HCT116 (cell line): Measurements from ENCODE around the gene CTCF.

Experiments used
- EZH2 ChIP-seq: fragments of 200-600 bp; sonication (generic); IDR thresholded peaks from 2 replicates; pipeline ENCODE4 v1.6.1; 2017; ENCODE audit warnings: antibody characterized with exemption, mixed run types
- POLR2A ChIP-seq: IDR thresholded peaks from 2 replicates; pipeline ENCODE4 v1.7.0; 2011; ENCODE audit warnings: borderline replicate concordance; ENCODE audit not compliant: insufficient read depth, insufficient read length; ENCODE audit errors: extremely low read depth
- POLR2AphosphoS5 ChIP-seq: IDR thresholded peaks from 2 replicates; pipeline ENCODE4 v1.6.1; 2011; ENCODE audit warnings: mild to moderate bottlenecking, low read depth, low read length, moderate library complexity
- RAD21 ChIP-seq: IDR thresholded peaks from 2 replicates; pipeline ENCODE4 v1.6.1; 2012; ENCODE audit warnings: low read depth, mild to moderate bottlenecking
- TCF7L2 ChIP-seq: IDR thresholded peaks from 2 replicates; pipeline ENCODE4 v1.7.0; 2011; ENCODE audit warnings: borderline replicate concordance, inconsistent platforms; ENCODE audit not compliant: insufficient read depth, insufficient read length; ENCODE audit errors: extremely low read depth
- YY1 ChIP-seq: IDR thresholded peaks from 2 replicates; pipeline ENCODE4 v1.6.1; 2011; ENCODE audit warnings: low read length, low read depth, moderate library complexity, mild to moderate bottlenecking; ENCODE audit not compliant: insufficient replicate concordance; ENCODE audit errors: extremely low read depth
- TF ChIP-seq, protein P1 (sequence below), 3 experiments: fragments of 200-600 bp in 1 of 3; sonication (generic) in 1 of 3; IDR thresholded peaks in 2 of 3; conservative IDR thresholded peaks in 1 of 3; 2 replicates each; pipeline ENCODE4 v1.5.1; 2012 to 2017; ENCODE audit warnings: low read depth in 2 of 3, low read length in 2 of 3, antibody characterized with exemption in 1 of 3, borderline replicate concordance in 1 of 3, control low read depth in 1 of 3, mild to moderate bottlenecking in 1 of 3, mixed read lengths in 1 of 3, mixed run types in 1 of 3, moderate library complexity in 1 of 3; ENCODE audit not compliant: insufficient read depth in 1 of 3
- TF ChIP-seq, protein P2 (sequence below): IDR thresholded peaks from 2 replicates; pipeline ENCODE4 v1.6.1; 2012; ENCODE audit warnings: low read depth
- TF ChIP-seq, protein P3 (sequence below): IDR thresholded peaks from 2 replicates; pipeline ENCODE4 v1.6.1; 2012
- TF ChIP-seq, protein P4 (sequence below): IDR thresholded peaks from 2 replicates; pipeline ENCODE4 v1.6.1; 2012

DNA sequence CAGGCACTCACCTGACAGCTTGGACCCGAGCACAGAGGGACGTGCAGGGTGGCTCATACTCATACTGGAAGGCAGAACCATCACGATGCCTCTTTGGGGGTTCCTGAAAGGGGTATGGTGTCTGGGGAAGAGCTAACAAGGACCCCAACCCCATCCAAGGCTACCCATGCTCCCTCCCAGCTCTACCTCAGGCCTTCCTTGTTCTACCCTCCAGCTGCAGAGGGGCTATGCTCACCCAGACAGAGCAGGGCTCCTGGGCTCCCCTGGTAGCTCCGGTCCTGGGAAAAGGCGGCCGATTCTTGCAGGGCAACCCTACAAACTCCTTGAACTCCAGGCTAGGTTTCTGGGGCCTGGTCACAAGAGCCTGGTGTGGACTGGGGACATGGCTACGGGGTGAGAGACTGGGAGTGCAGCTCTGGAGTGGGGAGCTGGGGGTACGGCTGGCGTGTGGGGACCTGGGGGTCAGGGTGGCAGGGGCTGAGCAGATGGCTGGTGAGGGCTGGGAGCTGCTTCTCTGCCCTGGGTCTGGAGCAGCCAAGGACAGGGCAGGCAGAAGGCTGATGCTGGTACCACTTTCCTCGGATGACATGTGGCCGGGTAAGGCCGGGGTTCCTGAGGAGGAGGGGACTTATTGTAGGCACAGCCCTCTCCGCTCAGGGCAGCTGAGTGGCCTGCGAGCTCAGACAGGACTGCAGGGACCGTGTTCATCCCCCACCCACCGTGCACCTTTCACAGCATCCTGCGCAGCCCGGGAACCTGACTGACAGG lies 95.6 kb downstream of the CTCF start:
- no peak for TF ChIP-seq POLR2AphosphoS5
- TF ChIP-seq YY1, result no peak
- TF ChIP-seq, protein P1, sequence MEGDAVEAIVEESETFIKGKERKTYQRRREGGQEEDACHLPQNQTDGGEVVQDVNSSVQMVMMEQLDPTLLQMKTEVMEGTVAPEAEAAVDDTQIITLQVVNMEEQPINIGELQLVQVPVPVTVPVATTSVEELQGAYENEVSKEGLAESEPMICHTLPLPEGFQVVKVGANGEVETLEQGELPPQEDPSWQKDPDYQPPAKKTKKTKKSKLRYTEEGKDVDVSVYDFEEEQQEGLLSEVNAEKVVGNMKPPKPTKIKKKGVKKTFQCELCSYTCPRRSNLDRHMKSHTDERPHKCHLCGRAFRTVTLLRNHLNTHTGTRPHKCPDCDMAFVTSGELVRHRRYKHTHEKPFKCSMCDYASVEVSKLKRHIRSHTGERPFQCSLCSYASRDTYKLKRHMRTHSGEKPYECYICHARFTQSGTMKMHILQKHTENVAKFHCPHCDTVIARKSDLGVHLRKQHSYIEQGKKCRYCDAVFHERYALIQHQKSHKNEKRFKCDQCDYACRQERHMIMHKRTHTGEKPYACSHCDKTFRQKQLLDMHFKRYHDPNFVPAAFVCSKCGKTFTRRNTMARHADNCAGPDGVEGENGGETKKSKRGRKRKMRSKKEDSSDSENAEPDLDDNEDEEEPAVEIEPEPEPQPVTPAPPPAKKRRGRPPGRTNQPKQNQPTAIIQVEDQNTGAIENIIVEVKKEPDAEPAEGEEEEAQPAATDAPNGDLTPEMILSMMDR (IDR thresholded peaks at IDR 0.05 in 2 of 3, conservative IDR thresholded peaks at IDR 0.05 in 1 of 3; ENCODE audit: borderline replicate concordance in 1 of 3, insufficient read depth in 1 of 3, low read depth in 2 of 3, low read length in 2 of 3), result no peak
- TF ChIP-seq, protein P2, sequence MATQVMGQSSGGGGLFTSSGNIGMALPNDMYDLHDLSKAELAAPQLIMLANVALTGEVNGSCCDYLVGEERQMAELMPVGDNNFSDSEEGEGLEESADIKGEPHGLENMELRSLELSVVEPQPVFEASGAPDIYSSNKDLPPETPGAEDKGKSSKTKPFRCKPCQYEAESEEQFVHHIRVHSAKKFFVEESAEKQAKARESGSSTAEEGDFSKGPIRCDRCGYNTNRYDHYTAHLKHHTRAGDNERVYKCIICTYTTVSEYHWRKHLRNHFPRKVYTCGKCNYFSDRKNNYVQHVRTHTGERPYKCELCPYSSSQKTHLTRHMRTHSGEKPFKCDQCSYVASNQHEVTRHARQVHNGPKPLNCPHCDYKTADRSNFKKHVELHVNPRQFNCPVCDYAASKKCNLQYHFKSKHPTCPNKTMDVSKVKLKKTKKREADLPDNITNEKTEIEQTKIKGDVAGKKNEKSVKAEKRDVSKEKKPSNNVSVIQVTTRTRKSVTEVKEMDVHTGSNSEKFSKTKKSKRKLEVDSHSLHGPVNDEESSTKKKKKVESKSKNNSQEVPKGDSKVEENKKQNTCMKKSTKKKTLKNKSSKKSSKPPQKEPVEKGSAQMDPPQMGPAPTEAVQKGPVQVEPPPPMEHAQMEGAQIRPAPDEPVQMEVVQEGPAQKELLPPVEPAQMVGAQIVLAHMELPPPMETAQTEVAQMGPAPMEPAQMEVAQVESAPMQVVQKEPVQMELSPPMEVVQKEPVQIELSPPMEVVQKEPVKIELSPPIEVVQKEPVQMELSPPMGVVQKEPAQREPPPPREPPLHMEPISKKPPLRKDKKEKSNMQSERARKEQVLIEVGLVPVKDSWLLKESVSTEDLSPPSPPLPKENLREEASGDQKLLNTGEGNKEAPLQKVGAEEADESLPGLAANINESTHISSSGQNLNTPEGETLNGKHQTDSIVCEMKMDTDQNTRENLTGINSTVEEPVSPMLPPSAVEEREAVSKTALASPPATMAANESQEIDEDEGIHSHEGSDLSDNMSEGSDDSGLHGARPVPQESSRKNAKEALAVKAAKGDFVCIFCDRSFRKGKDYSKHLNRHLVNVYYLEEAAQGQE, result no peak
- no peak for TF ChIP-seq POLR2A
- TF ChIP-seq, protein P3, sequence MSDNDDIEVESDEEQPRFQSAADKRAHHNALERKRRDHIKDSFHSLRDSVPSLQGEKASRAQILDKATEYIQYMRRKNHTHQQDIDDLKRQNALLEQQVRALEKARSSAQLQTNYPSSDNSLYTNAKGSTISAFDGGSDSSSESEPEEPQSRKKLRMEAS, result no peak
- TF ChIP-seq RAD21, result no peak
- no peak for TF ChIP-seq EZH2
- TF ChIP-seq TCF7L2, result no peak
- TF ChIP-seq, protein P4, sequence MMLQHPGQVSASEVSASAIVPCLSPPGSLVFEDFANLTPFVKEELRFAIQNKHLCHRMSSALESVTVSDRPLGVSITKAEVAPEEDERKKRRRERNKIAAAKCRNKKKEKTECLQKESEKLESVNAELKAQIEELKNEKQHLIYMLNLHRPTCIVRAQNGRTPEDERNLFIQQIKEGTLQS, result no peak
